NCI-H2227 (cell line): ENCODE results near the gene CDC45.

Source experiments
- DNase-seq: peaks from one replicate; lab custom pipeline; 2025; ENCODE audit not compliant: unreplicated experiment; lab: John Stamatoyannopoulos, UW

The CDC45 gene

GRCh38 chr22:19492504-19493174 is 12.9 kb downstream of the CDC45 start:
- DNase-seq = no peak

GRCh38 chr22:19494001-19494560 is 14.4 kb downstream of the CDC45 start:
- DNase-seq = no peak

- DNase-seq = no peak
Observed at GRCh38 chr22:19494676-19495173, 15.0 kb downstream of the CDC45 start.

- no peak for DNase-seq
Observed at GRCh38 chr22:19495562-19496323, 16.0 kb downstream of the CDC45 start.

- no peak for DNase-seq
Observed at GRCh38 chr22:19496324-19496630, 16.6 kb downstream of the CDC45 start.

- no peak for DNase-seq
Observed at GRCh38 chr22:19497245-19497644, 17.5 kb downstream of the CDC45 start.

- DNase-seq = no peak
Observed at GRCh38 chr22:19498154-19498865, 18.6 kb downstream of the CDC45 start.

- no peak for DNase-seq
Observed at GRCh38 chr22:19498866-19499190, 19.1 kb downstream of the CDC45 start.

- no peak for DNase-seq
Observed at GRCh38 chr22:19499236-19499879, 19.6 kb downstream of the CDC45 start.

GRCh38 chr22:19499880-19500242 is 20.1 kb downstream of the CDC45 start:
- DNase-seq = no peak

GRCh38 chr22:19501897-19502447 is 22.3 kb downstream of the CDC45 start:
- DNase-seq = no peak

- no peak for DNase-seq
Observed at GRCh38 chr22:19503367-19503766, 23.6 kb downstream of the CDC45 start.

- DNase-seq = no peak
Observed at GRCh38 chr22:19503869-19504268, 24.1 kb downstream of the CDC45 start.

GRCh38 chr22:19504900-19505734 is 25.4 kb downstream of the CDC45 start:
- DNase-seq = no peak

- no peak for DNase-seq
Observed at GRCh38 chr22:19505735-19506126, 26.0 kb downstream of the CDC45 start.

GRCh38 chr22:19506212-19506611 is 26.5 kb downstream of the CDC45 start:
- DNase-seq = no peak

GRCh38 chr22:19507534-19507861 is 27.8 kb downstream of the CDC45 start:
- no peak for DNase-seq

GRCh38 chr22:19508024-19508776 is 28.5 kb downstream of the CDC45 start:
- DNase-seq = no peak

- DNase-seq = no peak
Observed at GRCh38 chr22:19509191-19509590, 29.5 kb downstream of the CDC45 start.

- no peak for DNase-seq
Observed at GRCh38 chr22:19509923-19510322, 30.2 kb downstream of the CDC45 start.
